HCT116 (cell line): Measurements from ENCODE around the gene PTGER3. TPM values are rescaled to one million over a fixed set of nuclear protein-coding genes. Genes with fewer than 3 reads are reported as not detected.

ENCODE experiments used
- ATAC-seq: fragments of 200-7000 bp; cut with Tn5 transposase; 2 replicates; pipeline ENCODE4 v1.9.1; 2020; ENCODE audit warnings: mild to moderate bottlenecking, moderate library complexity
- BruUV-seq: library from RNA; stranded (reverse); fragments of 400-500 nt; replicated peaks from 2 replicates; lab custom pipeline; 2021; lab: Mats Ljungman, UMichigan
- CTCF ChIA-PET: fragments of 300-600 bp; sonication (Branson Sonifier 250); formaldehyde crosslinking; loops from one replicate; lab custom pipeline; 2021; ENCODE audit warnings: antibody characterized with exemption; lab: Charles Lee
- POLR2A ChIA-PET: fragments of 300-600, 350-600 bp; sonication (Branson Sonifier 250); formaldehyde crosslinking; loops from one replicate; lab custom pipeline; 2021; ENCODE audit warnings: antibody characterized with exemption; lab: Charles Lee
- RAD21 ChIA-PET, 2 experiments: fragments of 300-600 bp; sonication (Branson Sonifier 250); formaldehyde crosslinking; loops; one replicate each; lab custom pipeline; 2023; ENCODE audit warnings: low total read pairs in 2 of 2; ENCODE audit not compliant: uncharacterized antibody in 2 of 2, unreplicated experiment in 2 of 2, low non-redundant PET in 1 of 2; lab: Charles Lee
- DNase-seq: peaks from one replicate; pipeline ENCODE4 v3.0.0-alpha.2; 2010; ENCODE audit warnings: low read depth, low spot score
- H2AFZ ChIP-seq: fragments of 200-600 bp; shearing (Covaris generic), sonication (generic); 2 replicates; pipeline ENCODE4 v1.6.1; 2017; ENCODE audit warnings: low read depth, mixed run types, mixed read lengths, antibody characterized with exemption, low read length; ENCODE audit not compliant: poor library complexity, severe bottlenecking
- H3K27ac ChIP-seq: 2 replicates; pipeline ENCODE4 v1.5.1; 2012; ENCODE audit warnings: low read depth, low read length
- H3K27me3 ChIP-seq: fragments of 200-600 bp; sonication (generic); 2 replicates; pipeline ENCODE4 v1.6.1; 2016; ENCODE audit warnings: mixed run types, low read length, mixed read lengths; ENCODE audit not compliant: insufficient read depth
- H3K36me3 ChIP-seq, 2 experiments: fragments of 200-500 bp in 1 of 2; fragments of 200-600 bp in 1 of 2; sonication (Bioruptor generic) in 1 of 2; sonication (generic) in 1 of 2; 2 replicates each; pipeline versions ENCODE4 v1.5.1 to v1.6.1; 2014 to 2016; ENCODE audit warnings: low read length in 2 of 2, inconsistent platforms in 1 of 2, mixed read lengths in 1 of 2, mixed run types in 1 of 2; ENCODE audit not compliant: insufficient read depth in 2 of 2, control insufficient read depth in 1 of 2
- H3K4me1 ChIP-seq, 2 experiments: fragments of 200-600 bp in 1 of 2; sonication (generic) in 1 of 2; 2 replicates each; pipeline versions ENCODE4 v1.5.1 to v1.6.1; 2012 to 2017; ENCODE audit warnings: low read length in 2 of 2, inconsistent platforms in 1 of 2, mild to moderate bottlenecking in 1 of 2, mixed read lengths in 1 of 2, mixed run types in 1 of 2, moderate library complexity in 1 of 2; ENCODE audit not compliant: insufficient read depth in 2 of 2, control insufficient read depth in 1 of 2
- H3K4me2 ChIP-seq: fragments of 200-600 bp; sonication (generic); 2 replicates; pipeline ENCODE4 v1.6.1; 2017; ENCODE audit warnings: mixed run types, low read length, mixed read lengths
- H3K4me3 ChIP-seq, 2 experiments: fragments of 200-600 bp in 1 of 2; sonication (generic) in 1 of 2; replicated peaks in 1 of 2; 2 replicates each; pipeline ENCODE4 v1.5.1; 2011 to 2016; ENCODE audit warnings: low read length in 2 of 2, control low read depth in 1 of 2, low read depth in 1 of 2, mild to moderate bottlenecking in 1 of 2, mixed read lengths in 1 of 2, mixed run types in 1 of 2
- H3K79me2 ChIP-seq: fragments of 200-600 bp; sonication (generic); 2 replicates; pipeline ENCODE4 v1.6.1; 2017; ENCODE audit warnings: mild to moderate bottlenecking, mixed run types, low read length, moderate library complexity, mixed read lengths; ENCODE audit not compliant: insufficient read depth
- H3K9ac ChIP-seq: fragments of 200-600 bp; sonication (generic); 2 replicates; pipeline ENCODE4 v1.6.1; 2016; ENCODE audit warnings: low read length, mixed read lengths
- H3K9me2 ChIP-seq: fragments of 200-600 bp; sonication (generic), shearing (Covaris generic); 2 replicates; pipeline ENCODE4 v1.6.1; 2017; ENCODE audit warnings: mixed run types, mild to moderate bottlenecking, moderate library complexity; ENCODE audit not compliant: insufficient read depth
- H3K9me3 ChIP-seq, 2 experiments: fragments of 200-500 bp in 1 of 2; fragments of 200-600 bp in 1 of 2; sonication (Bioruptor generic) in 1 of 2; sonication (generic) in 1 of 2; 2 replicates each; pipeline ENCODE4 v1.6.1; 2014 to 2017; ENCODE audit warnings: low read length in 2 of 2, mixed read lengths in 2 of 2, inconsistent platforms in 1 of 2, low read depth in 1 of 2, mild to moderate bottlenecking in 1 of 2, mixed run types in 1 of 2, moderate library complexity in 1 of 2; ENCODE audit not compliant: control insufficient read depth in 1 of 2, insufficient read depth in 1 of 2
- H4K20me1 ChIP-seq: fragments of 200-600 bp; sonication (generic), shearing (Covaris generic); 2 replicates; pipeline ENCODE4 v1.6.1; 2017; ENCODE audit warnings: mixed run types, mild to moderate bottlenecking, moderate library complexity; ENCODE audit not compliant: insufficient read depth
- CTCF ChIP-seq, 3 experiments: fragments of 200-600 bp in 1 of 3; sonication (generic) in 1 of 3; IDR thresholded peaks in 2 of 3; conservative IDR thresholded peaks in 1 of 3; 2 replicates each; pipeline ENCODE4 v1.5.1; 2012 to 2017; ENCODE audit warnings: low read depth in 2 of 3, low read length in 2 of 3, antibody characterized with exemption in 1 of 3, borderline replicate concordance in 1 of 3, control low read depth in 1 of 3, mild to moderate bottlenecking in 1 of 3, mixed read lengths in 1 of 3, mixed run types in 1 of 3, moderate library complexity in 1 of 3; ENCODE audit not compliant: insufficient read depth in 1 of 3
- EGR1 ChIP-seq: IDR thresholded peaks from 2 replicates; pipeline ENCODE4 v1.6.1; 2012; ENCODE audit warnings: low read depth
- ELF1 ChIP-seq: IDR thresholded peaks from 2 replicates; pipeline ENCODE4 v1.6.1; 2012; ENCODE audit warnings: low read depth, borderline replicate concordance
- POLR2A ChIP-seq: IDR thresholded peaks from 2 replicates; pipeline ENCODE4 v1.7.0; 2011; ENCODE audit warnings: borderline replicate concordance; ENCODE audit not compliant: insufficient read depth, insufficient read length; ENCODE audit errors: extremely low read depth
- POLR2AphosphoS5 ChIP-seq: IDR thresholded peaks from 2 replicates; pipeline ENCODE4 v1.6.1; 2011; ENCODE audit warnings: mild to moderate bottlenecking, low read depth, low read length, moderate library complexity
- SP1 ChIP-seq: IDR thresholded peaks from 2 replicates; pipeline ENCODE4 v1.6.1; 2012; ENCODE audit warnings: low read depth
- SRF ChIP-seq: IDR thresholded peaks from 2 replicates; pipeline ENCODE4 v1.6.1; 2012; ENCODE audit warnings: low read depth
- YY1 ChIP-seq: IDR thresholded peaks from 2 replicates; pipeline ENCODE4 v1.6.1; 2011; ENCODE audit warnings: low read length, low read depth, moderate library complexity, mild to moderate bottlenecking; ENCODE audit not compliant: insufficient replicate concordance; ENCODE audit errors: extremely low read depth
- ZFX ChIP-seq: fragments of 450-650 bp; IDR thresholded peaks from 2 replicates; pipeline ENCODE4 v1.6.1; 2017
- ZNF274 ChIP-seq: fragments of 200-500 bp; sonication (Bioruptor generic); IDR thresholded peaks from 2 replicates; pipeline ENCODE4 v1.6.1; 2014; ENCODE audit warnings: mild to moderate bottlenecking, low read depth, low read length, inconsistent platforms
- intact Hi-C: fragments of 100-400 bp; cut with micrococcal nuclease; formaldehyde crosslinking; loops from 2 replicates; pipeline ENCODE4 v1.10.0; 2022
- total RNA-seq: library from RNA; stranded (reverse); gene quantifications from one replicate; pipeline ENCODE4 v1.2.1, GENCODE V29; 2021; ENCODE audit not compliant: unreplicated experiment
- TF ChIP-seq, protein P1 (sequence below): IDR thresholded peaks from 2 replicates; pipeline ENCODE4 v1.6.1; 2012

The PTGER3 gene
- total RNA-seq, 1 experiment from 2014 or later = 0.05 TPM

GRCh38 chr1:70980361-70980760 lies 67.3 kb downstream of the PTGER3 start:
- POLR2A ChIA-PET = no interaction called here
- Histone ChIP-seq H3K4me1 (no peaks in the 10 kb centered on the region), H3K79me2 (no peaks in the 10 kb centered on the region), H2AFZ (no peak overlapping the region), H4K20me1 (no peaks in the 10 kb centered on the region), H3K9me3 (no peaks in the 10 kb centered on the region), H3K9ac (no peak overlapping the region), H3K27me3 (peaks cover 29% of the 10 kb centered on the region), H3K4me2 (no peak overlapping the region), H3K9me2 (no peaks in the 10 kb centered on the region)
- ATAC-seq (no peak), DNase-seq (no peak)
- BruUV-seq = no TSS peak
- intact Hi-C loops = no loop called here
- RAD21 ChIA-PET = no interaction called here
- CTCF ChIA-PET = no interaction called here
- TF ChIP-seq, protein P1, sequence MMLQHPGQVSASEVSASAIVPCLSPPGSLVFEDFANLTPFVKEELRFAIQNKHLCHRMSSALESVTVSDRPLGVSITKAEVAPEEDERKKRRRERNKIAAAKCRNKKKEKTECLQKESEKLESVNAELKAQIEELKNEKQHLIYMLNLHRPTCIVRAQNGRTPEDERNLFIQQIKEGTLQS = no peak
- TF ChIP-seq CTCF (IDR thresholded peaks at IDR 0.05 in 2 of 3, conservative IDR thresholded peaks at IDR 0.05 in 1 of 3; ENCODE audit: borderline replicate concordance in 1 of 3, insufficient read depth in 1 of 3, low read depth in 2 of 3, low read length in 2 of 3) (no peak), ELF1 (no peak), POLR2AphosphoS5 (no peak), EGR1 (no peak), POLR2A (no peak), SRF (no peak), YY1 (no peak), ZNF274 (no peak), SP1 (no peak), ZFX (no peak)
- TF ChIP-seq, all 23 proteins: peak for 0
- Histone ChIP-seq H3K4me3 (no peak overlapping the region), H3K27ac (no peak overlapping the region), H3K36me3 (no peaks in the 10 kb centered on the region)
